MCF 10A (cell line): ENCODE data around the gene CFD. TPM values are rescaled to one million over a fixed set of nuclear protein-coding genes. Genes with fewer than 3 reads are reported as not detected.
A peak's percentile ranks its signal among the peaks of the same experiment; 100 is the strongest.

Source experiments
- BruUV-seq: library from RNA; stranded (reverse); fragments of 400-500 nt; replicated peaks from 2 replicates; lab custom pipeline; 2021; lab: Mats Ljungman, UMichigan
- CTCF ChIA-PET: fragments of 300-600 bp; sonication (Branson Sonifier 250); formaldehyde crosslinking; extraction: SDS; loops from one replicate; lab custom pipeline; 2021; ENCODE audit warnings: antibody characterized with exemption, inconsistent platforms; lab: Yijun Ruan, JAX
- POLR2A ChIA-PET: fragments of 300-600, 350-650 bp; sonication (Branson Sonifier 250); formaldehyde crosslinking; extraction: SDS; loops from one replicate; lab custom pipeline; 2020; ENCODE audit warnings: antibody characterized with exemption, inconsistent platforms; lab: Yijun Ruan, JAX
- DNase-seq: peaks from one replicate; pipeline ENCODE4 v3.0.0-alpha.2; 2018; ENCODE audit not compliant: unreplicated experiment
- H3K27ac Mint-ChIP-seq: one replicate; pipeline ENCODE4 v1.8.0; 2022; ENCODE audit warnings: mild to moderate bottlenecking, low read depth, mixed read lengths; ENCODE audit not compliant: unreplicated experiment
- H3K27me3 Mint-ChIP-seq: one replicate; pipeline ENCODE4 v1.8.0; 2022; ENCODE audit warnings: mixed read lengths; ENCODE audit not compliant: insufficient read depth, unreplicated experiment
- H3K36me3 Mint-ChIP-seq: one replicate; pipeline ENCODE4 v1.8.0; 2022; ENCODE audit warnings: mild to moderate bottlenecking, moderate library complexity, mixed read lengths; ENCODE audit not compliant: insufficient read depth, unreplicated experiment
- H3K4me1 Mint-ChIP-seq: one replicate; pipeline ENCODE4 v1.8.0; 2022; ENCODE audit warnings: mixed read lengths; ENCODE audit not compliant: insufficient read depth, unreplicated experiment
- H3K4me3 Mint-ChIP-seq: one replicate; pipeline ENCODE4 v1.8.0; 2022; ENCODE audit warnings: mild to moderate bottlenecking, moderate library complexity, mixed read lengths; ENCODE audit not compliant: unreplicated experiment
- H3K9me3 Mint-ChIP-seq: one replicate; pipeline ENCODE4 v1.8.0; 2022; ENCODE audit warnings: mixed read lengths; ENCODE audit not compliant: unreplicated experiment
- CTCF ChIP-seq: fragments of 200-600 bp; IDR thresholded peaks from one replicate; pipeline ENCODE4 v1.8.0; 2022; ENCODE audit warnings: antibody characterized with exemption, mild to moderate bottlenecking; ENCODE audit not compliant: unreplicated experiment
- intact Hi-C: fragments of 100-400 bp; cut with micrococcal nuclease; formaldehyde crosslinking; loops from 2 replicates; pipeline ENCODE4 v1.14.1; 2022
- total RNA-seq: library from RNA; stranded (reverse); gene quantifications from 2 replicates; pipeline ENCODE4 v1.2.3, GENCODE V29; 2022

CFD gene
- total RNA-seq, 1 experiment from 2014 or later: 1.1 TPM

GRCh38 chr19:896999-897398 lies 37.5 kb downstream of the CFD start:
- Mint-ChIP-seq H3K4me3 (no peak overlapping the region), H3K27ac (no peak overlapping the region), H3K27me3 (no peaks in the 10 kb centered on the region), H3K36me3 (peaks cover 33% of the 10 kb centered on the region), H3K4me1 (peaks cover 7% of the 10 kb centered on the region), H3K9me3 (no peaks in the 10 kb centered on the region)
- intact Hi-C loops: no loop called here
- TF ChIP-seq CTCF: no peak
- no TSS peak for BruUV-seq
- CTCF ChIA-PET: interaction anchor here (0.6 kb wide), 1 partner anchor 90 kb away, joined by 3 read pairs; no protein-coding TSS in a partner anchor
- no peak for DNase-seq
- POLR2A ChIA-PET: interaction anchor here (0.6 kb wide), 1 partner anchor 18 kb away, joined by 3 read pairs; no protein-coding TSS in a partner anchor

GRCh38 chr19:897442-898039 lies 38.1 kb downstream of the CFD start:
- CTCF ChIA-PET: interaction anchor here (0.6 to 1.1 kb wide), 2 partner anchors 91 to 128 kb away, joined by 3 read pairs; no protein-coding TSS in a partner anchor
- H3K9me3 Mint-ChIP-seq: no peaks in the 10 kb centered on the region
- peaks cover 7% of the 10 kb centered on the region for H3K4me1 Mint-ChIP-seq
- POLR2A ChIA-PET: interaction anchor here (0.6 kb wide), 1 partner anchor 18 kb away, joined by 3 read pairs; no protein-coding TSS in a partner anchor
- no peak for DNase-seq
- H3K27me3 Mint-ChIP-seq: no peaks in the 10 kb centered on the region
- intact Hi-C loops: no loop called here
- H3K4me3 Mint-ChIP-seq: no peak overlapping the region
- H3K27ac Mint-ChIP-seq: no peak overlapping the region
- peaks cover 33% of the 10 kb centered on the region for H3K36me3 Mint-ChIP-seq
- BruUV-seq: no TSS peak
- TF ChIP-seq CTCF: peak; percentile 27

- Mint-ChIP-seq H3K27me3 (no peaks in the 10 kb centered on the region), H3K27ac (no peak overlapping the region), H3K9me3 (no peaks in the 10 kb centered on the region), H3K4me3 (no peak overlapping the region), H3K4me1 (no peaks in the 10 kb centered on the region), H3K36me3 (peaks cover 25% of the 10 kb centered on the region)
- no peak for DNase-seq
- TF ChIP-seq CTCF: no peak
- ChIA-PET CTCF (interaction anchor here (0.6 kb wide), 1 partner anchor 17 kb away, joined by 6 read pairs; no protein-coding TSS in a partner anchor), POLR2A (no interaction called here)
- no TSS peak for BruUV-seq
- intact Hi-C loops: no loop called here
Measured at GRCh38 chr19:898663-899062, 39.2 kb downstream of the CFD start.

GRCh38 chr19:899336-900042 lies 40.0 kb downstream of the CFD start:
- Mint-ChIP-seq H3K27me3 (no peaks in the 10 kb centered on the region), H3K4me3 (no peak overlapping the region), H3K36me3 (peaks cover 25% of the 10 kb centered on the region), H3K4me1 (no peaks in the 10 kb centered on the region), H3K27ac (no peak overlapping the region), H3K9me3 (no peaks in the 10 kb centered on the region)
- DNase-seq: no peak
- no TSS peak for BruUV-seq
- ChIA-PET POLR2A (no interaction called here), CTCF (interaction anchor here (0.5 kb wide), 1 partner anchor 90 kb away, joined by 3 read pairs; no protein-coding TSS in a partner anchor)
- intact Hi-C loops: no loop called here
- no peak for TF ChIP-seq CTCF
